Neural progenitor cell (in vitro differentiated cells): ENCODE data around the gene PPP4R1.

Source experiments
- CTCF ChIP-seq: fragments of 200-600 bp; sonication (generic); IDR thresholded peaks from 2 replicates; pipeline ENCODE4 v1.5.1; 2017; ENCODE audit warnings: antibody characterized with exemption, mild to moderate bottlenecking
- EZH2 ChIP-seq: fragments of 200-600 bp; sonication (generic); IDR thresholded peaks from 2 replicates; pipeline ENCODE4 v1.6.1; 2017; ENCODE audit warnings: antibody characterized with exemption, mild to moderate bottlenecking, moderate library complexity
- EZH2phosphoT487 ChIP-seq: fragments of 200-600 bp; sonication (generic); IDR thresholded peaks from 2 replicates; pipeline ENCODE4 v1.6.1; 2017; ENCODE audit warnings: antibody characterized with exemption

GRCh38 chr18:9647496-9648323, 33.4 kb upstream of the PPP4R1 start:
- no peak for TF ChIP-seq CTCF
- no peak for TF ChIP-seq EZH2
- no peak for TF ChIP-seq EZH2phosphoT487
